ENCODE results near the gene PFKP. TPM values are rescaled to one million over a fixed set of nuclear protein-coding genes. Genes with fewer than 3 reads are reported as not detected.

Gene PFKP
- total RNA-seq, 2 experiments from 2014 or later: 217 to 219 TPM

DNA sequence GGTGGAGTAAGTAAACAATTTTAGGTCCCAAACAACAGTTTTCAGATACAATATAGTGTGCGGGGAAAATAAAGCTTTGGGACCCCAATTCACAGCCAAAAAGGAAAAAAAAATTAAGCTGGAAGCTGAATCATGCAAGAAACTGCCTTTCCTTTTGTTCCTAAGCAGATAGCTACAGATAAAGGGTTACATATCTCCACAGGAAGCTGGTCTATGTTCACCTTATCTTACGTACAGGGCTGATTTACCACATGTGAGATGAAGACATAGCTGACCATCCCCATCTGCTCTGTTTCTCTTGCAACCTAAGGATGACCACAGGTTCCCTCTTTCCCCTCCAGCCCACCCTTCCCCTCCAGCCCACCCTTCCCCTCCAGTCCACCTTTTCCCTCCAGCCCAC, 14.2 kb upstream of the PFKP start:
- Mint-ChIP-seq H3K27ac (no peak overlapping the region), H3K4me3 (no peak overlapping the region), H3K36me3 (ENCODE audit: low read depth) (no peaks in the 10 kb centered on the region), H3K4me1 (ENCODE audit: low read depth) (peaks cover 8% of the 10 kb centered on the region), H3K9me3 (no peaks in the 10 kb centered on the region), H3K27me3 (peaks cover 12% of the 10 kb centered on the region)
- CTCF ChIA-PET: interaction anchor here (1.4 kb wide), 1 partner anchor 9 kb away, joined by 5 read pairs; no protein-coding TSS in a partner anchor
- POLR2A ChIA-PET: no interaction called here
- TF ChIP-seq, protein P1, sequence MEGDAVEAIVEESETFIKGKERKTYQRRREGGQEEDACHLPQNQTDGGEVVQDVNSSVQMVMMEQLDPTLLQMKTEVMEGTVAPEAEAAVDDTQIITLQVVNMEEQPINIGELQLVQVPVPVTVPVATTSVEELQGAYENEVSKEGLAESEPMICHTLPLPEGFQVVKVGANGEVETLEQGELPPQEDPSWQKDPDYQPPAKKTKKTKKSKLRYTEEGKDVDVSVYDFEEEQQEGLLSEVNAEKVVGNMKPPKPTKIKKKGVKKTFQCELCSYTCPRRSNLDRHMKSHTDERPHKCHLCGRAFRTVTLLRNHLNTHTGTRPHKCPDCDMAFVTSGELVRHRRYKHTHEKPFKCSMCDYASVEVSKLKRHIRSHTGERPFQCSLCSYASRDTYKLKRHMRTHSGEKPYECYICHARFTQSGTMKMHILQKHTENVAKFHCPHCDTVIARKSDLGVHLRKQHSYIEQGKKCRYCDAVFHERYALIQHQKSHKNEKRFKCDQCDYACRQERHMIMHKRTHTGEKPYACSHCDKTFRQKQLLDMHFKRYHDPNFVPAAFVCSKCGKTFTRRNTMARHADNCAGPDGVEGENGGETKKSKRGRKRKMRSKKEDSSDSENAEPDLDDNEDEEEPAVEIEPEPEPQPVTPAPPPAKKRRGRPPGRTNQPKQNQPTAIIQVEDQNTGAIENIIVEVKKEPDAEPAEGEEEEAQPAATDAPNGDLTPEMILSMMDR (IDR thresholded peaks at IDR 0.05): no peak
- ATAC-seq (no peak), DNase-seq (no peak)
- intact Hi-C loops (cut with micrococcal nuclease): no loop called here

DNA sequence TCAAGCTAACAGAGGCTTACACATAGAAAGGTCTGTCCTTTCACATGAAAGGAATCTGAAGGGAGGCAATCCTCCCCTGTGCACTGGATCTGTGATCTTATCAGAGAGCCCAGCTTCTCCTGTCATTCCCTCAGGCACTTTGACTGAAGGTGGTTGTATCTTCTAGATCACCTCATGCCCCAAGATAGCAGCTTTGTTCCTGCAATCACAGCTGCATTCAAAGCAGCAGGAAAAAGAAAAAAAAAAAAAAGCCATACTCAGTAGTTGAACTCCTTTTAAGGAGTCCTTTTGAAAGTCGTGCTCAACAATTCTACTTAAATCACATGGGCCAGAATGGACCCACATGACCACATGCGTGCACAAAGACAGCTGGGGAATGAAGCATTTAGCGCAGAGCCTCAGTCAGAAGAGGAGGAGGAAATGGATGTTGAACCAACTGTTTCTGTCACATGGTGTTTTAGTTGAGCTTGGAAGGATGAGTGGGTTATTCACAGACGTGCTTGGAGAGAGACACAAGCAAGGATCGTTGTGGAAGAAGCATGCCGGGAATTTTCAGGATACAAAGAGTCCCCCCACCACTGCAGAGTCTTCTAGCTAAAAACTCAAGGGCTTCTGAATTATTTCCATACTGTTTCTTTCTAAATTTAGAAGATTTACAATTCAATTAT, 13.0 kb upstream of the PFKP start:
- ATAC-seq: no peak
- H3K9me3 Mint-ChIP-seq: no peaks in the 10 kb centered on the region
- H3K27me3 Mint-ChIP-seq: peaks cover 12% of the 10 kb centered on the region
- peaks cover 8% of the 10 kb centered on the region for H3K4me1 Mint-ChIP-seq (ENCODE audit: low read depth)
- no peak overlapping the region for H3K27ac Mint-ChIP-seq
- ChIA-PET POLR2A (no interaction called here), CTCF (interaction anchor here (1.4 to 2.0 kb wide), 2 partner anchors 10 to 126 kb away, joined by 5 to 7 read pairs; no protein-coding TSS in a partner anchor)
- H3K4me3 Mint-ChIP-seq: no peak overlapping the region
- intact Hi-C loops (cut with micrococcal nuclease): no loop called here
- DNase-seq: no peak
- no peaks in the 10 kb centered on the region for H3K36me3 Mint-ChIP-seq (ENCODE audit: low read depth)
- TF ChIP-seq, protein P1 (IDR thresholded peaks at IDR 0.05): no peak

DNA sequence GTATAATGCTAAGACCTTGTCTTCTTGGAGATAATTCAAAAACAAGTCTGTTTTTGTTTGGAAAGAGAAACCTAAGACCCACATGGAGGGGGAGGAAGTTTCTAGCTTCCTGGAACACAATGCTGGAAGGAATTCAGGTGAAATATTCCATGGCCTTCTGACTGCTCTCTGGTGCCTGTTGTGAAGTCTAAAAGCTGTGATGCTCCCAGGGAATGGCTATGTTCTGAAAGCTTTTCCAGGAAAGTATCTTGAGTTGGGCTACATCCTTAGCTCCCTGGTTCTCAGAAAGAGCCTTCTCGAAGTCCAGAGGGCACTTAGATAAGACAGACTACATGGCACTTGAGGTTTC, 12.5 kb upstream of the PFKP start:
- ChIA-PET POLR2A (no interaction called here), CTCF (interaction anchor here (2.0 kb wide), 1 partner anchor 126 kb away, joined by 7 read pairs; no protein-coding TSS in a partner anchor)
- Mint-ChIP-seq H3K27ac (no peak overlapping the region), H3K4me1 (ENCODE audit: low read depth) (peaks cover 8% of the 10 kb centered on the region), H3K9me3 (no peaks in the 10 kb centered on the region), H3K4me3 (no peak overlapping the region), H3K27me3 (peaks cover 12% of the 10 kb centered on the region), H3K36me3 (ENCODE audit: low read depth) (no peaks in the 10 kb centered on the region)
- no peak for ATAC-seq
- intact Hi-C loops (cut with micrococcal nuclease): no loop called here
- TF ChIP-seq, protein P1 (IDR thresholded peaks at IDR 0.05): no peak
- no peak for DNase-seq

DNA sequence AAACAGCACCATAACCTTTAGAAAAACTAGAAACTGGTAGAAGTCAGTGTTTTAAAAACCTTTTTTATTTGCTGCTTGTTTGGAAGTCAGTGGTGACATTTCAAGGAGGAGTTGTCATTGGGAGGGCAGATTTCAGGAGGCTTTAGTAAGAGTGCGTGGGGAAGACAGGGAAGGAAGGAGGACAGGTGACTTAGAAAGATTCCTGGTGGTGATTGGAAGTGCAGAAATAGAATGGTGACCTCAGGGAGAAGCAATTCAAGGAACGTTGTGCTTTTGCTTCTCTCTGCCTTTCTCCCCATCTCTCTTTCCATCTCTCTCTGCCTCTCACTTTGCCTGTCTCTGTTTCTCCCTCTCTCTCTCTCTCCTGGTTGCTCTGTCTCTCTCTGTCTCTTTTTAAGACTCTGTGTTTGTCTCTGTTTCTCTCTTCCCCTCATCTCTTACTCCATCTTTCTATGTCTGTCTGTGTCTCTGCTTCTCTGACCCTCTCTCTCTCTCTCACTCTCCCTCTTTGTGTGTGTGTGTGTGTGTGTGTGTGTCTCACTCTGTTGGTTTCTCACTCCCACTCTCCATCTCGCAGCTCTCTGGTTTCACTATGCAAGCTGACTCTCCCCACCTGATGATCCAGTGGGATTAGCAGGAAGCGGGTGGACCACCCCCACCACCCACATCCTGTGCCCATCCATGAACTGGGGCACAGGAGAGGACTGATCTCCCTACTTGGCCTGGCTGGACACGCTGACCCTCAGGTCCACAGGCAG, 10.9 kb upstream of the PFKP start:
- CTCF ChIA-PET: no interaction called here
- Mint-ChIP-seq H3K27ac (no peak overlapping the region), H3K27me3 (peaks cover 12% of the 10 kb centered on the region), H3K36me3 (ENCODE audit: low read depth) (no peaks in the 10 kb centered on the region), H3K9me3 (no peaks in the 10 kb centered on the region), H3K4me1 (ENCODE audit: low read depth) (peaks cover 8% of the 10 kb centered on the region), H3K4me3 (no peak overlapping the region)
- ATAC-seq (no peak), DNase-seq (no peak)
- intact Hi-C loops (cut with micrococcal nuclease): no loop called here
- POLR2A ChIA-PET: interaction anchor here (0.6 kb wide), 1 partner anchor 24 kb away, joined by 3 read pairs; no protein-coding TSS in a partner anchor
- TF ChIP-seq, protein P1 (IDR thresholded peaks at IDR 0.05): no peak

DNA sequence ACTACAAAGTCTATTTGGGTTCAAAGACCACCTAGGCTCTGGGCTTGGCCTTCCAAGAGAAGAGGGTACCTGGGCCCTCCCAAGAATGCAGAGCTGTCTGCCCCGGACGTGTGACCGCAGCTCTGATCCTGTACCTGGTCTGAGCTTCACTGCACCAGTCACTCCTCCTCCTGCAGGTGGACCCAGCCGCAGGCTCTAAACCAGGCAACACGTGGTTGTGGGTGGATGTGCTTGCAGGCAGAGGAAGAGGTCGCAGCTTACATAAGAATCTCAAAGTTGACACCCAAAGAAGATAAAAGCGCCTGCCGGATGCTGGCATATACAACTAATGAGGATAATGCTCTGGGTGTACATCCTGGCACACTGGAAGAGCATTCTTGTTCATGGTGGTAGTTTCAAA, 9.4 kb upstream of the PFKP start:
- ChIA-PET POLR2A (no interaction called here), CTCF (interaction anchor here (0.6 to 1.1 kb wide), 2 partner anchors 15 to 1771 kb away, joined by 3 read pairs; no protein-coding TSS in a partner anchor)
- Mint-ChIP-seq H3K9me3 (no peaks in the 10 kb centered on the region), H3K4me3 (no peak overlapping the region), H3K27me3 (peaks cover 12% of the 10 kb centered on the region), H3K36me3 (ENCODE audit: low read depth) (no peaks in the 10 kb centered on the region), H3K4me1 (ENCODE audit: low read depth) (peaks cover 8% of the 10 kb centered on the region), H3K27ac (no peak overlapping the region)
- TF ChIP-seq, protein P1 (IDR thresholded peaks at IDR 0.05): no peak
- ATAC-seq (no peak), DNase-seq (no peak)
- intact Hi-C loops (cut with micrococcal nuclease): no loop called here

Data from activated CD8-positive, alpha-beta T cell treated with anti-CD3 and anti-CD28 coated beads for 36 hours (primary cell).